Brain microvascular endothelial cell (primary cell): ENCODE data around the gene WDR35.

Experiments
- DNase-seq: peaks from one replicate; pipeline ENCODE4 v3.0.0-alpha.2; 2020
- H3K27ac ChIP-seq: fragments of 250-450 bp; sonication (Bioruptor Pico); 2 replicates; pipeline ENCODE4 v1.5.1; 2020; ENCODE audit warnings: mild to moderate bottlenecking, moderate library complexity
- H3K27me3 ChIP-seq: fragments of 250-450 bp; sonication (Bioruptor Pico); replicated peaks from 2 replicates; pipeline ENCODE4 v1.5.1; 2020; ENCODE audit warnings: mild to moderate bottlenecking
- H3K36me3 ChIP-seq: fragments of 250-450 bp; sonication (Bioruptor Pico); replicated peaks from 2 replicates; pipeline ENCODE4 v1.5.1; 2020; ENCODE audit warnings: mild to moderate bottlenecking
- H3K4me3 ChIP-seq: 2 replicates; pipeline ENCODE4 v1.5.1; 2011; ENCODE audit warnings: low read depth, mild to moderate bottlenecking, control low read depth, low read length, moderate library complexity
- in situ Hi-C: cut with HindIII; loops from 2 replicates; pipeline ENCODE4 v1.10.0; 2017; ENCODE audit warnings: low sequenced_read_pairs, low pct_ligation_motif_present
- TF ChIP-seq, protein P1 (sequence below): IDR thresholded peaks from 2 replicates; pipeline ENCODE4 v1.5.1; 2011; ENCODE audit warnings: low read depth, mild to moderate bottlenecking, moderate library complexity, low read length, control low read depth, inconsistent platforms; ENCODE audit errors: missing control alignments

Gene WDR35

DNA sequence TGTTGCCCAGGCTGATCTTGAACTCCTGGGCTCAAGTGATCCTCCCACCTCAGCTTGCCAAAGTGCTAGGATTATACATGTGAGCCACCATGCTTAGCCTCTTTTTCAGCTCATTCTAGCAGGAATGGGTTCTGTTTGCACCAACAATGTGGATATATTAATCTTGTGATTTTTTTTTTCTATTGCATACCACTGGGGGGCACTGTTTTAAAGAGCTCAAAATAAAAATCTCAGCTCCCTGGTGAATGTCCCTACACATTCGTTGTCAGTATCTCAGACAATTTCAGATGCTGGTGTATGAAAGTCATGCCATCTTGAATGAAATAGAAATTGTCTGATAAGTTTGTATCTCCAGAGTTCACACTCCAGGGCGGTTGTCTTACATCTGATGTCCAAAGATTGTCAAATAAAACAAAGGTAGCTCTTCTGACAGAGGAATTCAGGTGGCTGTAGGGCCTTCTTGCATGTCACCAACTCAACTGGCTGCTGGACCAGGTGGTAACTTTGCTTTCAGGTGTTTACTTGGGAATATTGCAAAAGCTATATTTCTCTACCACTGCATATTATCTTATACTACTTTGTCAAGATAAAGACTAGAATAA, 25.7 kb upstream of the WDR35 start:
- peak; percentile 12 for DNase-seq
- TF ChIP-seq, protein P1, sequence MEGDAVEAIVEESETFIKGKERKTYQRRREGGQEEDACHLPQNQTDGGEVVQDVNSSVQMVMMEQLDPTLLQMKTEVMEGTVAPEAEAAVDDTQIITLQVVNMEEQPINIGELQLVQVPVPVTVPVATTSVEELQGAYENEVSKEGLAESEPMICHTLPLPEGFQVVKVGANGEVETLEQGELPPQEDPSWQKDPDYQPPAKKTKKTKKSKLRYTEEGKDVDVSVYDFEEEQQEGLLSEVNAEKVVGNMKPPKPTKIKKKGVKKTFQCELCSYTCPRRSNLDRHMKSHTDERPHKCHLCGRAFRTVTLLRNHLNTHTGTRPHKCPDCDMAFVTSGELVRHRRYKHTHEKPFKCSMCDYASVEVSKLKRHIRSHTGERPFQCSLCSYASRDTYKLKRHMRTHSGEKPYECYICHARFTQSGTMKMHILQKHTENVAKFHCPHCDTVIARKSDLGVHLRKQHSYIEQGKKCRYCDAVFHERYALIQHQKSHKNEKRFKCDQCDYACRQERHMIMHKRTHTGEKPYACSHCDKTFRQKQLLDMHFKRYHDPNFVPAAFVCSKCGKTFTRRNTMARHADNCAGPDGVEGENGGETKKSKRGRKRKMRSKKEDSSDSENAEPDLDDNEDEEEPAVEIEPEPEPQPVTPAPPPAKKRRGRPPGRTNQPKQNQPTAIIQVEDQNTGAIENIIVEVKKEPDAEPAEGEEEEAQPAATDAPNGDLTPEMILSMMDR = peak; percentile 40
- H3K4me3 ChIP-seq = no peak overlapping the region
- in situ Hi-C loops = no loop called here
- no peak overlapping the region for H3K27ac ChIP-seq
- H3K27me3 ChIP-seq = no peaks in the 10 kb centered on the region
- no peaks in the 10 kb centered on the region for H3K36me3 ChIP-seq

- peak overlapping the region; percentile 55 for H3K4me3 ChIP-seq
Observed at GRCh38 chr2:20013126-20013849, 23.4 kb upstream of the WDR35 start.

GRCh38 chr2:20012282-20013125, 22.6 kb upstream of the WDR35 start, which contains the start of gene MATN3:
TSS of gene MATN3 (minus strand) at chr2:20012668. CDS start at chr2:20012631, 37 bp downstream.
- TF ChIP-seq, protein P1 = no peak
- in situ Hi-C loops = no loop called here
- DNase-seq = no peak
- Histone ChIP-seq H3K4me3 (peak within 1 kb of the TSS; percentile 55), H3K27ac (no peak within 1 kb of the TSS), H3K36me3 (no peaks in the 10 kb centered on the region), H3K27me3 (no peaks in the 10 kb centered on the region)

More at GRCh38 chr2:20013126-20013849, 23.4 kb upstream of the WDR35 start:
- in situ Hi-C loops = no loop called here
- Histone ChIP-seq H3K27me3 (no peaks in the 10 kb centered on the region), H3K36me3 (no peaks in the 10 kb centered on the region), H3K27ac (no peak overlapping the region)
- TF ChIP-seq, protein P1 = no peak
- no peak for DNase-seq

DNA sequence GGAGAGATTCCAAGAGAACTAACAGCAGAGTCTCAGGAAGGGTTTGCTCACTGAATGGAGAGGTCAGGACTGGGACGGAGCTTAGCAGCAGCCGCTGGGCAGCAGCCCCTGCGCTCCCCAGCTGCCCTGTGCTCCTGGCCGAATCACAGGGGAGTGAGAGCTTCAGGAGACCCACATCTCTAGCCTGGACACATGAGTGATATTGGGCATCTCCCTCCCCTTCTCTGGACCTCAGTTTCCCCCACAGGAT, 22.1 kb upstream of the WDR35 start:
- in situ Hi-C loops = no loop called here
- Histone ChIP-seq H3K27me3 (no peaks in the 10 kb centered on the region), H3K4me3 (peak overlapping the region; percentile 55), H3K27ac (no peak overlapping the region), H3K36me3 (no peaks in the 10 kb centered on the region)
- TF ChIP-seq, protein P1 = no peak
- DNase-seq = no peak

GRCh38 chr2:20011276-20012031, 21.5 kb upstream of the WDR35 start:
- Histone ChIP-seq H3K27ac (no peak overlapping the region), H3K4me3 (no peak overlapping the region), H3K27me3 (no peaks in the 10 kb centered on the region), H3K36me3 (no peaks in the 10 kb centered on the region)
- TF ChIP-seq, protein P1 = no peak
- no peak for DNase-seq
- in situ Hi-C loops = no loop called here
